Measurements from ENCODE around the gene BRDT.
"Not testable (repeated sequence)": the region's sequence is repeated elsewhere in the genome, so short reads cannot be mapped to it uniquely, and the experiment has no call there.

BRDT gene

GRCh38 chr1:91979383-91979782, 30.2 kb downstream of the BRDT start:
- H3K36me3 ChIP-seq (ENCODE audit: control insufficient read depth in 2 of 2, insufficient read depth in 2 of 2, low read length in 2 of 2), result no peaks in the 10 kb centered on the region
- no peak overlapping the region for H3K4me3 ChIP-seq (ENCODE audit: low read length in 2 of 2)
- H3K9me3 ChIP-seq (ENCODE audit: control insufficient read depth in 2 of 2, low read length in 2 of 2), result no peaks in the 10 kb centered on the region
- H3K4me1 ChIP-seq (ENCODE audit: control insufficient read depth in 2 of 2, insufficient read depth in 2 of 2, low read length in 2 of 2), result no peaks in the 10 kb centered on the region
- no peak overlapping the region for H3K9ac ChIP-seq (ENCODE audit: low read depth in 1 of 2, low read length in 2 of 2)
- peaks cover 0 to 2% of the 10 kb centered on the region in 2 donors for H3K27me3 ChIP-seq (ENCODE audit: control insufficient read depth in 2 of 2, insufficient read depth in 2 of 2, low read length in 2 of 2)
- H3K27ac ChIP-seq (ENCODE audit: low read depth in 2 of 2, low read length in 2 of 2), result no peak overlapping the region

DNA sequence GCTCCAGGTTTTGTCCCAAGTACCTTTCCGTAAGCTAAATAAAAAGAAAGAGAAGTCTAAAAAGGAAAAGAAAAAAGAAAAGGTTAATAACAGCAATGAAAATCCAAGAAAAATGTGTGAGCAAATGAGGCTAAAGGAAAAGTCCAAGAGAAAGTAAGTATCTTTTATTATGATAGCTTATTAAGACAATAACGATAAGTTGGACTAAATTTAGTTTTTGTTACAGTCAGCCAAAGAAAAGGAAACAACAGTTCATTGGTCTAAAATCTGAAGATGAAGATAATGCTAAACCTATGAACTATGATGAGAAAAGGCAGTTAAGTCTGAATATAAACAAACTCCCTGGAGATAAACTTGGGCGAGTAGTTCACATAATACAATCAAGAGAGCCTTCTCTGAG, 31.5 kb downstream of the BRDT start:
- no peaks in the 10 kb centered on the region for H3K9me3 ChIP-seq (ENCODE audit: control insufficient read depth in 2 of 2, low read length in 2 of 2)
- no peak overlapping the region for H3K9ac ChIP-seq (ENCODE audit: low read depth in 1 of 2, low read length in 2 of 2)
- no peaks in the 10 kb centered on the region for H3K36me3 ChIP-seq (ENCODE audit: control insufficient read depth in 2 of 2, insufficient read depth in 2 of 2, low read length in 2 of 2)
- H3K27ac ChIP-seq (ENCODE audit: low read depth in 2 of 2, low read length in 2 of 2), result no peak overlapping the region
- H3K27me3 ChIP-seq (ENCODE audit: control insufficient read depth in 2 of 2, insufficient read depth in 2 of 2, low read length in 2 of 2), result peaks cover 0 to 2% of the 10 kb centered on the region in 2 donors
- H3K4me3 ChIP-seq (ENCODE audit: low read length in 2 of 2), result no peak overlapping the region
- H3K4me1 ChIP-seq (ENCODE audit: control insufficient read depth in 2 of 2, insufficient read depth in 2 of 2, low read length in 2 of 2), result no peaks in the 10 kb centered on the region

DNA sequence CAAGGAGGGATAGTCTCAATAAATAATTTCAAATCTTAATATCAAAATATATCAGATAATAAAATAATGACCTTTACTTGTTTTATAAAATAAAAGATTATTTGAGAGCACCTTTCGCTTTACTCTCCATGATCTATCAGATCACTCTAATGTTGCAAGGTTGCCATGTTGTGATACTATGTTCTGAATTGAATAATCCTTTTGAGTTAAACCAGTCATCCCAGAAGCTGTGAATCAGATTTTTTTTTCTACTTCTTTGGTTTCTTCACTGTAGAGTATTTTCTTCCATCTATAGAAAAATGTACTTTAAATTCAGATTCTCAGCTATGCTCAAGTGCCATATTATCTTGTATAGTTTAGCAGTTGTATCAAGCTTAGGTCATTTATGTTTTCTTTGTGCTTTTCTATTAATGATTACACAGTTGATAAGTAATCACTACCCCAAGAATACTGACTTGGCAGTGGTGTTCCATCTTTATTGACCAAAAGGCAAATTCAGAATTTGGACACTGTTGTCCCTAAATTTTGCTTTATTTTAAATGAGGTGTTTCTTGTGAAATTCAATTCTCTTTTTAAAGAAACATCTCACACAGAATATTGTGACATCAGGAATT, 32.9 kb downstream of the BRDT start:
- no peak overlapping the region for H3K9ac ChIP-seq (ENCODE audit: low read depth in 1 of 2, low read length in 2 of 2)
- H3K4me3 ChIP-seq (ENCODE audit: low read length in 2 of 2), result no peak overlapping the region
- H3K27me3 ChIP-seq (ENCODE audit: control insufficient read depth in 2 of 2, insufficient read depth in 2 of 2, low read length in 2 of 2), result no peaks in the 10 kb centered on the region
- no peaks in the 10 kb centered on the region for H3K4me1 ChIP-seq (ENCODE audit: control insufficient read depth in 2 of 2, insufficient read depth in 2 of 2, low read length in 2 of 2)
- H3K27ac ChIP-seq (ENCODE audit: low read depth in 2 of 2, low read length in 2 of 2), result no peak overlapping the region
- H3K9me3 ChIP-seq (ENCODE audit: control insufficient read depth in 2 of 2, low read length in 2 of 2), result no peaks in the 10 kb centered on the region
- H3K36me3 ChIP-seq (ENCODE audit: control insufficient read depth in 2 of 2, insufficient read depth in 2 of 2, low read length in 2 of 2), result no peaks in the 10 kb centered on the region

DNA sequence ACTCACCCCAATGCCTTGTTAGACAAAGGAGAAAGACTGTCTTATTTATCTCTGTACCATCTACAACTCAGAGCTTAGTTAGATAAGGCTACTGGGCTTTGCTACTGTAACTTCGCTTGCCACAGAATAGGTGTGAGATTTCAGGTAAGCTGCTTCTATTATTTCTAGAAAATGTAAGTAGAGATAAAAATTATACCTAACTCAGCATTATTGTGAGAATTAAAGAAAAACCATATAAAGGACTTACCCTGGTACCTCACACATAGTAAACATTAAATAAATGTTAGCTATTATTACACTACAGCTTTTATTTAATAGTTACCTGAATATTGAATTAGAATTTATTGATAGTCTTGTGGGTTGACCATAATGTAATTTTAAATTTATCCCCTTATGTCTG, 44.1 kb downstream of the BRDT start:
- Histone ChIP-seq H3K4me3 (ENCODE audit: low read length in 2 of 2) (no peak overlapping the region), H3K9ac (ENCODE audit: low read depth in 1 of 2, low read length in 2 of 2) (no peak overlapping the region), H3K27ac (ENCODE audit: low read depth in 2 of 2, low read length in 2 of 2) (no peak overlapping the region), H3K27me3 (ENCODE audit: control insufficient read depth in 2 of 2, insufficient read depth in 2 of 2, low read length in 2 of 2) (no peaks in the 10 kb centered on the region), H3K9me3 (ENCODE audit: control insufficient read depth in 2 of 2, low read length in 2 of 2) (no peaks in the 10 kb centered on the region), H3K36me3 (ENCODE audit: control insufficient read depth in 2 of 2, insufficient read depth in 2 of 2, low read length in 2 of 2) (no peaks in the 10 kb centered on the region), H3K4me1 (ENCODE audit: control insufficient read depth in 2 of 2, insufficient read depth in 2 of 2, low read length in 2 of 2) (no peaks in the 10 kb centered on the region)

GRCh38 chr1:91997607-91998195, 48.5 kb downstream of the BRDT start:
- Histone ChIP-seq H3K9me3 (ENCODE audit: control insufficient read depth in 2 of 2, low read length in 2 of 2) (no peaks in the 10 kb centered on the region), H3K27me3 (ENCODE audit: control insufficient read depth in 2 of 2, insufficient read depth in 2 of 2, low read length in 2 of 2) (no peaks in the 10 kb centered on the region), H3K4me3 (ENCODE audit: low read length in 2 of 2) (no peak overlapping the region), H3K4me1 (ENCODE audit: control insufficient read depth in 2 of 2, insufficient read depth in 2 of 2, low read length in 2 of 2) (no peaks in the 10 kb centered on the region), H3K36me3 (ENCODE audit: control insufficient read depth in 2 of 2, insufficient read depth in 2 of 2, low read length in 2 of 2) (no peaks in the 10 kb centered on the region), H3K9ac (ENCODE audit: low read depth in 1 of 2, low read length in 2 of 2) (no peak overlapping the region), H3K27ac (ENCODE audit: low read depth in 2 of 2, low read length in 2 of 2) (no peak overlapping the region)

GRCh38 chr1:92004129-92004528, 54.9 kb downstream of the BRDT start:
- Histone ChIP-seq H3K4me1 (ENCODE audit: control insufficient read depth in 2 of 2, insufficient read depth in 2 of 2, low read length in 2 of 2) (no peaks in the 10 kb centered on the region), H3K27me3 (ENCODE audit: control insufficient read depth in 2 of 2, insufficient read depth in 2 of 2, low read length in 2 of 2) (no peaks in the 10 kb centered on the region), H3K9ac (ENCODE audit: low read depth in 1 of 2, low read length in 2 of 2) (no peak overlapping the region), H3K27ac (ENCODE audit: low read depth in 2 of 2, low read length in 2 of 2) (no peak overlapping the region), H3K9me3 (ENCODE audit: control insufficient read depth in 2 of 2, low read length in 2 of 2) (no peaks in the 10 kb centered on the region), H3K36me3 (ENCODE audit: control insufficient read depth in 2 of 2, insufficient read depth in 2 of 2, low read length in 2 of 2) (no peaks in the 10 kb centered on the region), H3K4me3 (ENCODE audit: low read length in 2 of 2) (no peak overlapping the region)

GRCh38 chr1:92013923-92014322, 64.7 kb downstream of the BRDT start:
- Histone ChIP-seq H3K4me3 (ENCODE audit: low read length in 2 of 2) (no peak overlapping the region), H3K9ac (ENCODE audit: low read depth in 1 of 2, low read length in 2 of 2) (no peak overlapping the region), H3K9me3 (ENCODE audit: control insufficient read depth in 2 of 2, low read length in 2 of 2) (no peaks in the 10 kb centered on the region), H3K36me3 (ENCODE audit: control insufficient read depth in 2 of 2, insufficient read depth in 2 of 2, low read length in 2 of 2) (no peaks in the 10 kb centered on the region), H3K4me1 (ENCODE audit: control insufficient read depth in 2 of 2, insufficient read depth in 2 of 2, low read length in 2 of 2) (no peaks in the 10 kb centered on the region), H3K27ac (ENCODE audit: low read depth in 2 of 2, low read length in 2 of 2) (no peak overlapping the region), H3K27me3 (ENCODE audit: control insufficient read depth in 2 of 2, insufficient read depth in 2 of 2, low read length in 2 of 2) (no peaks in the 10 kb centered on the region)

DNA sequence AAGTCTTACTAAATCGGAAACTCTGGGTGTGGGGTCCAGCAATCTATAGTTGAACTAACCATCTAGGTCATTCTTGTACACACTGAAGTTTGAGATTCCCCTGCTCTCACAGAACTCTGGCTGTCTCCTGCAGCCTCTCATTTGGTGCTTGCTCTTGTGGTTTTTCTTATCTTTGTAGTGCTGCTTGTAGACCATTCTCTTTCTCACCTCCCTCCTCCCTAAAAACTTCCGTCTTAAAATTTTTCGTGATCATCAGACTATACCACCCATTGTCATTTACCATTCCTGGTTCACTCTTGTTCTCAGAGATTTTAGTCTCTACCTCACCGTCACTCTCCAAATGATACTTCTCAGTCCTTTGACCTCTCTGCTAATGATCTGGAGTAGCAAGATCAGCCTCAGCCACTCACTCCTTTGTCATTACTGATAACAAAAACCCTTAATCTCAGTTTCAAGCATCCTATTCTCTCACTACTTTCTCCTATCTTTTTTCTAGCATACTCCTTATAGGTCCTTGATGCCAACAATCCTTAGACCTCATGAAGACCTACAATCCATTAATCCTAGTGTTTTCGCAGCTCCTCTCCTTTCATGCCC, 67.6 kb downstream of the BRDT start:
- no peaks in the 10 kb centered on the region for H3K27me3 ChIP-seq (ENCODE audit: control insufficient read depth in 2 of 2, insufficient read depth in 2 of 2, low read length in 2 of 2)
- H3K9ac ChIP-seq (ENCODE audit: low read depth in 1 of 2, low read length in 2 of 2), result no peak overlapping the region
- no peaks in the 10 kb centered on the region for H3K4me1 ChIP-seq (ENCODE audit: control insufficient read depth in 2 of 2, insufficient read depth in 2 of 2, low read length in 2 of 2)
- no peak overlapping the region for H3K27ac ChIP-seq (ENCODE audit: low read depth in 2 of 2, low read length in 2 of 2)
- H3K4me3 ChIP-seq (ENCODE audit: low read length in 2 of 2), result no peak overlapping the region
- no peaks in the 10 kb centered on the region for H3K36me3 ChIP-seq (ENCODE audit: control insufficient read depth in 2 of 2, insufficient read depth in 2 of 2, low read length in 2 of 2)
- H3K9me3 ChIP-seq (ENCODE audit: control insufficient read depth in 2 of 2, low read length in 2 of 2), result no peaks in the 10 kb centered on the region

- Histone ChIP-seq H3K27me3 (ENCODE audit: control insufficient read depth in 2 of 2, insufficient read depth in 2 of 2, low read length in 2 of 2) (no peaks in the 10 kb centered on the region), H3K9ac (ENCODE audit: low read depth in 1 of 2, low read length in 2 of 2) (no peak overlapping the region), H3K27ac (ENCODE audit: low read depth in 2 of 2, low read length in 2 of 2) (no peak overlapping the region), H3K36me3 (ENCODE audit: control insufficient read depth in 2 of 2, insufficient read depth in 2 of 2, low read length in 2 of 2) (no peaks in the 10 kb centered on the region), H3K4me3 (ENCODE audit: low read length in 2 of 2) (no peak overlapping the region), H3K4me1 (ENCODE audit: control insufficient read depth in 2 of 2, insufficient read depth in 2 of 2, low read length in 2 of 2) (no peaks in the 10 kb centered on the region), H3K9me3 (ENCODE audit: control insufficient read depth in 2 of 2, low read length in 2 of 2) (no peaks in the 10 kb centered on the region)
These were observed 68.5 kb downstream of the BRDT start for GRCh38 chr1:92017656-92018055.

- not testable (repeated sequence) for H3K4me1 ChIP-seq (ENCODE audit: control insufficient read depth in 2 of 2, insufficient read depth in 2 of 2, low read length in 2 of 2); H3K27ac ChIP-seq (ENCODE audit: low read depth in 2 of 2, low read length in 2 of 2); H3K9ac ChIP-seq (ENCODE audit: low read depth in 1 of 2, low read length in 2 of 2); H3K4me3 ChIP-seq (ENCODE audit: low read length in 2 of 2); H3K36me3 ChIP-seq (ENCODE audit: control insufficient read depth in 2 of 2, insufficient read depth in 2 of 2, low read length in 2 of 2); H3K9me3 ChIP-seq (ENCODE audit: control insufficient read depth in 2 of 2, low read length in 2 of 2); H3K27me3 ChIP-seq (ENCODE audit: control insufficient read depth in 2 of 2, insufficient read depth in 2 of 2, low read length in 2 of 2)
These were observed 76.8 kb downstream of the BRDT start for GRCh38 chr1:92026042-92026441.

Measured in mucosa of rectum (tissue), 2 donors.